ENCODE data around the gene TUBB1.

TUBB1 gene

GRCh38 chr20:59047938-59048680 is 28.9 kb downstream of the TUBB1 start:
- Histone ChIP-seq H3K4me3 (replicated peaks; ENCODE audit: low read depth, low read length) (no peak overlapping the region), H3K36me3 (ENCODE audit: control insufficient read depth, insufficient read depth, low read length) (no peaks in the 10 kb centered on the region), H3K27me3 (replicated peaks; ENCODE audit: control insufficient read depth, insufficient read depth, low read length) (no peaks in the 10 kb centered on the region)
- DNase-seq (ENCODE audit: extremely low read depth, insufficient read length), result no peak
- TF ChIP-seq CTCF (IDR thresholded peaks at IDR 0.05; ENCODE audit: insufficient read depth, low read length, poor library complexity, severe bottlenecking), result no peak

GRCh38 chr20:59048681-59049030 is 29.4 kb downstream of the TUBB1 start:
- DNase-seq (ENCODE audit: extremely low read depth, insufficient read length), result no peak
- Histone ChIP-seq H3K4me3 (replicated peaks; ENCODE audit: low read depth, low read length) (no peak overlapping the region), H3K27me3 (replicated peaks; ENCODE audit: control insufficient read depth, insufficient read depth, low read length) (no peaks in the 10 kb centered on the region), H3K36me3 (ENCODE audit: control insufficient read depth, insufficient read depth, low read length) (no peaks in the 10 kb centered on the region)
- no peak for TF ChIP-seq CTCF (IDR thresholded peaks at IDR 0.05; ENCODE audit: insufficient read depth, low read length, poor library complexity, severe bottlenecking)

DNA sequence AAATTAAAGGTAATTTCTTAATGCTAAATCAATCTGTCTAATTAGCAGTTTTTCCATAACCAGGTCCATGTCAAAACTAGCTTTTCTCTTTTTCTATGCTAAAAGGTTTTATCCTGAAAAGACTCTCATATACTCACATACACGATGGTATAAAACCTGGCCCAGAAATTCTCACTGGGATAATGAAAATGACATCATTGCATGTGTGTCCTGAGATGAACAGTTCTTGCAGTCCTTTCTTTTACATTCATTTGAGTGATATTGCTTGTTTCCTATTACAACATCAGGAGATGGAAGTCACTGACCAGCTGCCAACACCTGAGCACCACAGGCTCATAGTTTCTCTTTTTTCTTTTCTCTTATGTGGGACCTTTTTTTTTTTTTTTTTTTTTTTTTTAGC is 31.2 kb downstream of the TUBB1 start:
- DNase-seq (ENCODE audit: extremely low read depth, insufficient read length), result no peak
- Histone ChIP-seq H3K4me3 (replicated peaks; ENCODE audit: low read depth, low read length) (no peak overlapping the region), H3K36me3 (ENCODE audit: control insufficient read depth, insufficient read depth, low read length) (no peaks in the 10 kb centered on the region), H3K27me3 (replicated peaks; ENCODE audit: control insufficient read depth, insufficient read depth, low read length) (no peaks in the 10 kb centered on the region)
- no peak for TF ChIP-seq CTCF (IDR thresholded peaks at IDR 0.05; ENCODE audit: insufficient read depth, low read length, poor library complexity, severe bottlenecking)

DNA sequence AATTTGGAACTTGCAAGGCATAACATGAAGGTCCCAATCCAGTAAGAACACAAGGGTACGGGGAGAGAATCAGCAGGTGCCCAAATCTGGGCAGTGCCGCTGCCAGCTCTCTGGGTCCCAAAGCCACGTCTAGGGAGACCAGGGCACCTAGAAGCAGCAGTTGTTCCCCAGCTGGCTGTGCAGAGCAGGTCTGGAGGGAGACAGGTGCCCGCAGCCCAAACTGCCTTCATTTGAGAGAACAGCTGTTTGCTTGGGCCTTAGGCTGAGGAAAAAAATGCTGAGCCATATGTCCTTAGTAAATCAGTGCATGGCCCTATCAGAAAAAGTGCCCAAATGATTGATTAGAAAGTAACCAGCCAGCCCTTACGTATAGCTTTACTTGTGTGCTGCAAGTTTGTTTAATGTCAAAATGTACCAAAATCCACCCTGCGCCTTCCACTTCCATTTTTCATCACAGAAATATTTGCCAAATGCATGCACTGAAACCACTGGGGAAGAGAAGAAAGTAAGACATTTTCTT is 32.5 kb downstream of the TUBB1 start:
- Histone ChIP-seq H3K27me3 (replicated peaks; ENCODE audit: control insufficient read depth, insufficient read depth, low read length) (no peaks in the 10 kb centered on the region), H3K36me3 (ENCODE audit: control insufficient read depth, insufficient read depth, low read length) (no peaks in the 10 kb centered on the region), H3K4me3 (replicated peaks; ENCODE audit: low read depth, low read length) (no peak overlapping the region)
- no peak for DNase-seq (ENCODE audit: extremely low read depth, insufficient read length)
- no peak for TF ChIP-seq CTCF (IDR thresholded peaks at IDR 0.05; ENCODE audit: insufficient read depth, low read length, poor library complexity, severe bottlenecking)

DNA sequence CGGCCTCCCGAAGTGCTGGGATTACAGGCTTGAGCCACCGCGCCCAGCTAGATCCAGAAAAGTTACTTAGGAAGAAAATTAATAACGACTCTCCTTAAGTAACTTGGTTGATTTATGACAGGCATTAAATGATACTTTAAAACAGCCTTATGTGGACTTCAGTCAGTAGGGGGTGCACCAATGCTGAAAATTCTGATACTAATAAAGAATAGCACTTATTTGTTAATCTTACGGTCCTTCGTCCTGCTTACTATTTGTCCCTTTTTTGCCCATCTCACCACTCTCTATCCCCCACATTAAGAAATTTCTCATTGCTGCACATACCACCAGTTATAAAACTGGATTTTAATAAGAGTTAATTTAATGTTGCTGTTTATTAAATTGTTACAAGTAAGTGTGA is 36.1 kb downstream of the TUBB1 start:
- H3K4me3 ChIP-seq (replicated peaks; ENCODE audit: low read depth, low read length), result no peak overlapping the region
- no peak for DNase-seq (ENCODE audit: extremely low read depth, insufficient read length)

More for the DNA sequence above, 36.1 kb downstream of the TUBB1 start:
- H3K36me3 ChIP-seq (ENCODE audit: control insufficient read depth, insufficient read depth, low read length), result no peaks in the 10 kb centered on the region
- TF ChIP-seq CTCF (IDR thresholded peaks at IDR 0.05; ENCODE audit: insufficient read depth, low read length, poor library complexity, severe bottlenecking), result peak; percentile 33
- no peaks in the 10 kb centered on the region for H3K27me3 ChIP-seq (replicated peaks; ENCODE audit: control insufficient read depth, insufficient read depth, low read length)

Data from GM06990 (cell line).